ENCODE results near the gene ABCC8.

Gene ABCC8

GRCh38 chr11:17513853-17514252, 37.2 kb upstream of the ABCC8 start:
- Histone ChIP-seq H3K9me3 (ENCODE audit: control extremely low read depth in 1 of 5, control insufficient read depth in 4 of 5, insufficient read depth in 2 of 5, low read depth in 1 of 5, low read length in 4 of 5) (no peaks in the 10 kb centered on the region), H3K4me1 (ENCODE audit: control extremely low read depth in 1 of 4, control insufficient read depth in 4 of 4, insufficient read depth in 4 of 4, low read length in 3 of 4) (no peaks in the 10 kb centered on the region), H3K4me3 (ENCODE audit: control insufficient read depth in 1 of 7, extremely low read depth in 1 of 7, insufficient read depth in 4 of 7, low read depth in 2 of 7, low read length in 6 of 7) (no peak overlapping the region), H3K27ac (ENCODE audit: insufficient read depth in 1 of 2, low read depth in 1 of 2, low read length in 2 of 2, poor library complexity in 1 of 2, severe bottlenecking in 2 of 2) (no peak overlapping the region), H3K36me3 (ENCODE audit: control insufficient read depth in 4 of 4, insufficient read depth in 4 of 4, low read length in 3 of 4) (no peaks in the 10 kb centered on the region), H3K27me3 (replicated peaks in 2 of 5; ENCODE audit: control insufficient read depth in 4 of 5, insufficient read depth in 5 of 5, low read length in 4 of 5) (peaks cover 0 to 13% (median 3%) of the 10 kb centered on the region in 5 experiments)
- peak in 1 of 3 donors; percentile 5 for DNase-seq
- CTCF ChIA-PET: interaction anchor here (0.7 to 8.8 kb wide), 4 partner anchors 8 to 130 kb away, joined by 4 to 62 read pairs (median 10); partner anchors contain the start of gene KCNJ11
- WGBS (ENCODE audit: insufficient coverage): 71% methylated on average over 1 of the region's 1 CpG
- POLR2A ChIA-PET: no interaction called here

DNA sequence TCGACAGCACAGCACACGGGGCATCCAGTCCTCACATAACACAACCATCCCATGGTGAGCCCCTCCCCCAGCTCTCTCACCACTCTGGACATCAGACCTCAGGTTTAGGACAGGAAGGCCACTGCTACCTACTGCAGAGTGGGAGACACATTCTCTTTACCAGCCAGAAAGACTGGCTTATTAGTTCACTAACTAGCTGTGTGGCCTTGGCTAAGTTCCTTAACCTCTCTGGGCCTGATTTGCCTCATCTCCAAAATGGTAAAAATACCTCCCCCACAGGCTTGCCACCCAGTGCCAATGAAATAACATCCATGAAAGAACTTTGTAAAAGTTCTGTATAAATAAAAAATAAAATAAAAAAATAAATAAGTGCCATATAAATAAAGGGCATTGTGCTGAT, 35.5 kb upstream of the ABCC8 start:
- CTCF ChIA-PET: interaction anchor here (0.8 to 3.1 kb wide), 4 partner anchors 8 to 128 kb away, joined by 3 to 14 read pairs (median 7); no protein-coding TSS in a partner anchor
- no peak overlapping the region for H3K4me3 ChIP-seq (ENCODE audit: control insufficient read depth in 1 of 7, extremely low read depth in 1 of 7, insufficient read depth in 4 of 7, low read depth in 2 of 7, low read length in 6 of 7)
- H3K9me3 ChIP-seq (ENCODE audit: control extremely low read depth in 1 of 5, control insufficient read depth in 4 of 5, insufficient read depth in 2 of 5, low read depth in 1 of 5, low read length in 4 of 5): no peaks in the 10 kb centered on the region
- peaks cover 0 to 13% (median 3%) of the 10 kb centered on the region in 5 experiments for H3K27me3 ChIP-seq (replicated peaks in 2 of 5; ENCODE audit: control insufficient read depth in 4 of 5, insufficient read depth in 5 of 5, low read length in 4 of 5)
- H3K27ac ChIP-seq (ENCODE audit: insufficient read depth in 1 of 2, low read depth in 1 of 2, low read length in 2 of 2, poor library complexity in 1 of 2, severe bottlenecking in 2 of 2): no peak overlapping the region
- no peaks in the 10 kb centered on the region for H3K36me3 ChIP-seq (ENCODE audit: control insufficient read depth in 4 of 4, insufficient read depth in 4 of 4, low read length in 3 of 4)
- no peak for DNase-seq
- no peaks in the 10 kb centered on the region for H3K4me1 ChIP-seq (ENCODE audit: control extremely low read depth in 1 of 4, control insufficient read depth in 4 of 4, insufficient read depth in 4 of 4, low read length in 3 of 4)
- WGBS (ENCODE audit: insufficient coverage): no CpG with 5 or more reads among the region's 2 CpGs
- POLR2A ChIA-PET: interaction anchor here (0.5 kb wide), 1 partner anchor 476 kb away, joined by 3 read pairs; no protein-coding TSS in a partner anchor

GRCh38 chr11:17511571-17511970, 34.9 kb upstream of the ABCC8 start:
- Histone ChIP-seq H3K9me3 (ENCODE audit: control extremely low read depth in 1 of 5, control insufficient read depth in 4 of 5, insufficient read depth in 2 of 5, low read depth in 1 of 5, low read length in 4 of 5) (no peaks in the 10 kb centered on the region), H3K36me3 (ENCODE audit: control insufficient read depth in 4 of 4, insufficient read depth in 4 of 4, low read length in 3 of 4) (no peaks in the 10 kb centered on the region), H3K27ac (ENCODE audit: insufficient read depth in 1 of 2, low read depth in 1 of 2, low read length in 2 of 2, poor library complexity in 1 of 2, severe bottlenecking in 2 of 2) (no peak overlapping the region), H3K4me1 (ENCODE audit: control extremely low read depth in 1 of 4, control insufficient read depth in 4 of 4, insufficient read depth in 4 of 4, low read length in 3 of 4) (no peaks in the 10 kb centered on the region), H3K27me3 (replicated peaks in 2 of 5; ENCODE audit: control insufficient read depth in 4 of 5, insufficient read depth in 5 of 5, low read length in 4 of 5) (peaks cover 0 to 13% (median 3%) of the 10 kb centered on the region in 5 experiments), H3K4me3 (ENCODE audit: control insufficient read depth in 1 of 7, extremely low read depth in 1 of 7, insufficient read depth in 4 of 7, low read depth in 2 of 7, low read length in 6 of 7) (no peak overlapping the region)
- 42% methylated on average over 2 of the region's 3 CpGs for WGBS (ENCODE audit: insufficient coverage)
- DNase-seq: no peak
- CTCF ChIA-PET: interaction anchor here (0.8 to 3.1 kb wide), 4 partner anchors 9 to 127 kb away, joined by 3 to 14 read pairs (median 4); no protein-coding TSS in a partner anchor
- POLR2A ChIA-PET: no interaction called here

- Histone ChIP-seq H3K4me1 (ENCODE audit: control extremely low read depth in 1 of 4, control insufficient read depth in 4 of 4, insufficient read depth in 4 of 4, low read length in 3 of 4) (no peaks in the 10 kb centered on the region), H3K27me3 (replicated peaks in 2 of 5; ENCODE audit: control insufficient read depth in 4 of 5, insufficient read depth in 5 of 5, low read length in 4 of 5) (peaks cover 0 to 13% (median 3%) of the 10 kb centered on the region in 5 experiments), H3K36me3 (ENCODE audit: control insufficient read depth in 4 of 4, insufficient read depth in 4 of 4, low read length in 3 of 4) (no peaks in the 10 kb centered on the region), H3K27ac (ENCODE audit: insufficient read depth in 1 of 2, low read depth in 1 of 2, low read length in 2 of 2, poor library complexity in 1 of 2, severe bottlenecking in 2 of 2) (no peak overlapping the region), H3K4me3 (ENCODE audit: control insufficient read depth in 1 of 7, extremely low read depth in 1 of 7, insufficient read depth in 4 of 7, low read depth in 2 of 7, low read length in 6 of 7) (no peak overlapping the region), H3K9me3 (ENCODE audit: control extremely low read depth in 1 of 5, control insufficient read depth in 4 of 5, insufficient read depth in 2 of 5, low read depth in 1 of 5, low read length in 4 of 5) (no peaks in the 10 kb centered on the region)
- CTCF ChIA-PET: interaction anchor here (0.9 to 1.5 kb wide), 3 partner anchors 10 to 96 kb away, joined by 3 to 5 read pairs (median 3); no protein-coding TSS in a partner anchor
- no peak for DNase-seq
- WGBS (ENCODE audit: insufficient coverage): 100% methylated on average over 2 of the region's 4 CpGs
- POLR2A ChIA-PET: no interaction called here
Observed at GRCh38 chr11:17510507-17511206, 34.0 kb upstream of the ABCC8 start.

DNA sequence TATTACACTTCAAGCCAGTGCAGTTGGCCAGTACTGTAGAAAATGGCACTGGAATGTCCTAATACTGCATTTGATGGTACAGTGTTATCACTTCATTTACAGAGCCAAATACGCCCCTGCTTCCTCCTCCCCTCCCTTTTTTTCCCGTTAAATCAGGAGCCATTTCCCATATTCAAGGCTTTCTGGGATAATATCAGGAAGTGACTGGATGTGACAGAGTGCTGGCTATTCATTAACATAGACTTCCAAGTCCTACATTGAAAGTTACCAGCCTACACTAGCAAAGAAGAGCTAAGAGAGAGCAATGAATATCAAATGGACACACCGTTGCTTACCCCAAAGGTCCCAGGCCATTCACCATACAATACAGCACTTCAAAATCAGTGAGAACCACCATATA, 32.1 kb upstream of the ABCC8 start:
- DNase-seq: no peak
- Histone ChIP-seq H3K9me3 (ENCODE audit: control extremely low read depth in 1 of 5, control insufficient read depth in 4 of 5, insufficient read depth in 2 of 5, low read depth in 1 of 5, low read length in 4 of 5) (no peaks in the 10 kb centered on the region), H3K27ac (ENCODE audit: insufficient read depth in 1 of 2, low read depth in 1 of 2, low read length in 2 of 2, poor library complexity in 1 of 2, severe bottlenecking in 2 of 2) (no peak overlapping the region), H3K4me3 (ENCODE audit: control insufficient read depth in 1 of 7, extremely low read depth in 1 of 7, insufficient read depth in 4 of 7, low read depth in 2 of 7, low read length in 6 of 7) (no peak overlapping the region), H3K27me3 (replicated peaks in 2 of 5; ENCODE audit: control insufficient read depth in 4 of 5, insufficient read depth in 5 of 5, low read length in 4 of 5) (peaks cover 0 to 13% (median 3%) of the 10 kb centered on the region in 5 experiments), H3K4me1 (ENCODE audit: control extremely low read depth in 1 of 4, control insufficient read depth in 4 of 4, insufficient read depth in 4 of 4, low read length in 3 of 4) (no peaks in the 10 kb centered on the region), H3K36me3 (ENCODE audit: control insufficient read depth in 4 of 4, insufficient read depth in 4 of 4, low read length in 3 of 4) (no peaks in the 10 kb centered on the region)
- POLR2A ChIA-PET: no interaction called here
- CTCF ChIA-PET: interaction anchor here (0.8 to 11.4 kb wide), 10 partner anchors 8 to 134 kb away, joined by 3 to 220 read pairs (median 5); partner anchors contain the start of gene KCNJ11
- no CpG with 5 or more reads among the region's 3 CpGs for WGBS (ENCODE audit: insufficient coverage)

DNA sequence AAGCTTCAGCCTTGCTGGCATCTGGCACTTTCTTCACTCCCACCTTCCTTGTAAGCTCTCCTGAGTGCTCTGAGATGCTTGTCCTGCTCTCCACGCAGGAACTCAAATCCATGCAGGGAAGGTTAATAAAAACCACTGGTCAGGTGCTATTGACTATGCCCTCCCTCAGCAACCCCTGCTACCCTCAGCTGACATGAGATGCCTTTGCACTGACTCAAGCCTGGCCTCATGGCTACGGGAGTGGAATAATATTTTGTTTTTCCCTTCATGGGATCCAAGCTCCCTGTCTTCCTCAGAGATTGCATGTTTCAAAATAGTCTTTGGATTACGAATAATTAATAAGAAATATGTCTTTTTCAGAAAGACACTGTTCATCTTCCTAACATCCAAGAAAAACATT, 31.7 kb upstream of the ABCC8 start:
- Histone ChIP-seq H3K27me3 (replicated peaks in 2 of 5; ENCODE audit: control insufficient read depth in 4 of 5, insufficient read depth in 5 of 5, low read length in 4 of 5) (peaks cover 0 to 11% (median 3%) of the 10 kb centered on the region in 5 experiments), H3K9me3 (ENCODE audit: control extremely low read depth in 1 of 5, control insufficient read depth in 4 of 5, insufficient read depth in 2 of 5, low read depth in 1 of 5, low read length in 4 of 5) (no peaks in the 10 kb centered on the region), H3K4me3 (ENCODE audit: control insufficient read depth in 1 of 7, extremely low read depth in 1 of 7, insufficient read depth in 4 of 7, low read depth in 2 of 7, low read length in 6 of 7) (no peak overlapping the region), H3K36me3 (ENCODE audit: control insufficient read depth in 4 of 4, insufficient read depth in 4 of 4, low read length in 3 of 4) (no peaks in the 10 kb centered on the region), H3K27ac (ENCODE audit: insufficient read depth in 1 of 2, low read depth in 1 of 2, low read length in 2 of 2, poor library complexity in 1 of 2, severe bottlenecking in 2 of 2) (no peak overlapping the region), H3K4me1 (ENCODE audit: control extremely low read depth in 1 of 4, control insufficient read depth in 4 of 4, insufficient read depth in 4 of 4, low read length in 3 of 4) (no peaks in the 10 kb centered on the region)
- ChIA-PET CTCF (interaction anchor here (0.8 to 11.4 kb wide), 11 partner anchors 8 to 134 kb away, joined by 3 to 220 read pairs (median 4); partner anchors contain the start of gene KCNJ11), POLR2A (no interaction called here)
- WGBS (ENCODE audit: insufficient coverage): 64% methylated on average over 2 of the region's 3 CpGs
- no peak for DNase-seq

GRCh38 chr11:17507773-17508172, 31.1 kb upstream of the ABCC8 start:
- POLR2A ChIA-PET: no interaction called here
- DNase-seq: no peak
- no peaks in the 10 kb centered on the region for H3K9me3 ChIP-seq (ENCODE audit: control extremely low read depth in 1 of 5, control insufficient read depth in 4 of 5, insufficient read depth in 2 of 5, low read depth in 1 of 5, low read length in 4 of 5)
- H3K27ac ChIP-seq (ENCODE audit: insufficient read depth in 1 of 2, low read depth in 1 of 2, low read length in 2 of 2, poor library complexity in 1 of 2, severe bottlenecking in 2 of 2): no peak overlapping the region
- H3K27me3 ChIP-seq (replicated peaks in 2 of 5; ENCODE audit: control insufficient read depth in 4 of 5, insufficient read depth in 5 of 5, low read length in 4 of 5): peaks cover 0 to 11% (median 3%) of the 10 kb centered on the region in 5 experiments
- CTCF ChIA-PET: interaction anchor here (1.0 to 11.4 kb wide), 10 partner anchors 9 to 133 kb away, joined by 3 to 220 read pairs (median 5); partner anchors contain the start of gene KCNJ11
- 95% methylated on average over 2 of the region's 2 CpGs for WGBS (ENCODE audit: insufficient coverage)
- H3K36me3 ChIP-seq (ENCODE audit: control insufficient read depth in 4 of 4, insufficient read depth in 4 of 4, low read length in 3 of 4): no peaks in the 10 kb centered on the region
- H3K4me3 ChIP-seq (ENCODE audit: control insufficient read depth in 1 of 7, extremely low read depth in 1 of 7, insufficient read depth in 4 of 7, low read depth in 2 of 7, low read length in 6 of 7): no peak overlapping the region
- H3K4me1 ChIP-seq (ENCODE audit: control extremely low read depth in 1 of 4, control insufficient read depth in 4 of 4, insufficient read depth in 4 of 4, low read length in 3 of 4): no peaks in the 10 kb centered on the region
